GM12892 (cell line): ENCODE results near the gene HBG2.
"Not testable (repeated sequence)": the region's sequence is repeated elsewhere in the genome, so short reads cannot be mapped to it uniquely, and the experiment has no call there.

Experiments used
- POLR2A ChIP-seq: IDR thresholded peaks from 2 replicates; pipeline ENCODE4 v1.6.1; 2011; ENCODE audit warnings: low read depth, low read length, control low read depth
- POLR2AphosphoS5 ChIP-seq: IDR thresholded peaks from 2 replicates; pipeline ENCODE4 v1.6.1; 2011; ENCODE audit warnings: low read depth, low read length, control low read depth
- TAF1 ChIP-seq: IDR thresholded peaks from 2 replicates; pipeline ENCODE4 v1.6.1; 2011; ENCODE audit warnings: low read depth, mild to moderate bottlenecking, control low read depth, low read length, borderline replicate concordance

DNA sequence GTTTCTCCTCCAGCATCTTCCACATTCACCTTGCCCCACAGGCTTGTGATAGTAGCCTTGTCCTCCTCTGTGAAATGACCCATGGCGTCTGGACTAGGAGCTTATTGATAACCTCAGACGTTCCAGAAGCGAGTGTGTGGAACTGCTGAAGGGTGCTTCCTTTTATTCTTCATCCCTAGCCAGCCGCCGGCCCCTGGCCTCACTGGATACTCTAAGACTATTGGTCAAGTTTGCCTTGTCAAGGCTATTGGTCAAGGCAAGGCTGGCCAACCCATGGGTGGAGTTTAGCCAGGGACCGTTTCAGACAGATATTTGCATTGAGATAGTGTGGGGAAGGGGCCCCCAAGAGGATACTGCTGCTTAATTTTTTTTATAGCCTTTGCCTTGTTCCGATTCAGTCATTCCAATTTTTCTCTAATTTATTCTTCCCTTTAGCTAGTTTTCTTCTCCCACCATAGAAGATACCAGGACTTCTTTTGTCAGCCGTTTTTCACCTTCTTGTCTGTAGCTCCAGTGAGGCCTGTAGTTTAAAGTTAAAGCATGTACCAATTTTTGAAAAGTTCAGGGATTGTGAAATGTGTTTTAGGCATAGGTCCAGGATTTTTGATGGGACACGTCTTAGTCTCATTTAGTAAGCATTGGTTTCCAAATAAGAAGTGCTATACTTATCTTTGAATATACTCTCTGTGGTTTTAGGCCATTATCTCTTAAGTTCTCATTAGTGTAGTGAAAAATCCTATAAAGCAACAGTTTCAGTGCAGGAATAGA lies at the start of gene HBG2:
- TF ChIP-seq POLR2A, POLR2AphosphoS5, TAF1: not testable (repeated sequence)
